Astrocyte (in vitro differentiated cells and primary cell): ENCODE data around the gene WFDC8. TPM values are rescaled to one million over a fixed set of nuclear protein-coding genes. Genes with fewer than 3 reads are reported as not detected.

Experiments
- DNase-seq: peaks from one replicate; pipeline ENCODE4 v3.0.0-alpha.2; 2010; ENCODE audit warnings: low read depth
- FAIRE-seq: peaks from 2 replicates; lab custom pipeline; 2011; peaks lifted over from hg19 to GRCh38; lab: Jason Lieb, UNC
- H2AFZ ChIP-seq: 2 replicates; pipeline ENCODE4 v1.6.0; 2012; ENCODE audit warnings: low read depth, low read length, inconsistent platforms
- H3K27ac ChIP-seq: 2 replicates; pipeline ENCODE4 v1.5.1; 2011; ENCODE audit warnings: low read depth, low read length, inconsistent platforms
- H3K27me3 ChIP-seq: 2 replicates; pipeline ENCODE4 v1.6.0; 2011; ENCODE audit warnings: low read length, inconsistent platforms; ENCODE audit not compliant: insufficient read depth
- H3K36me3 ChIP-seq: 2 replicates; pipeline ENCODE4 v1.5.1; 2011; ENCODE audit warnings: low read length, inconsistent platforms; ENCODE audit not compliant: insufficient read depth
- H3K4me1 ChIP-seq: 2 replicates; pipeline ENCODE4 v1.5.1; 2011; ENCODE audit warnings: low read length, inconsistent platforms; ENCODE audit not compliant: insufficient read depth
- H3K4me2 ChIP-seq: 2 replicates; pipeline ENCODE4 v1.6.0; 2012; ENCODE audit warnings: low read length, inconsistent platforms
- H3K4me3 ChIP-seq: 2 replicates; pipeline ENCODE4 v1.5.1; 2011; ENCODE audit warnings: low read depth, mild to moderate bottlenecking, low read length, inconsistent platforms; ENCODE audit not compliant: insufficient read depth
- H3K79me2 ChIP-seq: 2 replicates; pipeline ENCODE4 v1.6.0; 2012; ENCODE audit warnings: mild to moderate bottlenecking, low read length, inconsistent platforms; ENCODE audit not compliant: insufficient read depth
- H3K9ac ChIP-seq: 2 replicates; pipeline ENCODE4 v1.6.0; 2012; ENCODE audit warnings: mild to moderate bottlenecking, low read length, inconsistent platforms
- H3K9me3 ChIP-seq: 2 replicates; pipeline ENCODE4 v1.5.1; 2012; ENCODE audit warnings: low read depth, mild to moderate bottlenecking, low read length, inconsistent platforms; ENCODE audit not compliant: insufficient read depth
- H4K20me1 ChIP-seq: 2 replicates; pipeline ENCODE4 v1.6.0; 2012; ENCODE audit warnings: low read length, inconsistent platforms; ENCODE audit not compliant: insufficient read depth
- H3K27ac Mint-ChIP-seq: one replicate; pipeline ENCODE4 v1.8.0; 2021; ENCODE audit warnings: mild to moderate bottlenecking, mixed read lengths; ENCODE audit not compliant: unreplicated experiment
- H3K27me3 Mint-ChIP-seq: one replicate; pipeline ENCODE4 v1.8.0; 2021; ENCODE audit warnings: low read depth, mixed read lengths; ENCODE audit not compliant: unreplicated experiment
- H3K36me3 Mint-ChIP-seq: one replicate; pipeline ENCODE4 v1.8.0; 2021; ENCODE audit warnings: low read depth, mixed read lengths; ENCODE audit not compliant: unreplicated experiment
- H3K4me1 Mint-ChIP-seq: one replicate; pipeline ENCODE4 v1.8.0; 2021; ENCODE audit warnings: low read depth, mixed read lengths; ENCODE audit not compliant: unreplicated experiment
- H3K4me3 Mint-ChIP-seq: one replicate; pipeline ENCODE4 v1.8.0; 2021; ENCODE audit warnings: mild to moderate bottlenecking, moderate library complexity, mixed read lengths; ENCODE audit not compliant: unreplicated experiment
- H3K9me3 Mint-ChIP-seq: one replicate; pipeline ENCODE4 v1.8.0; 2021; ENCODE audit warnings: mild to moderate bottlenecking, mixed read lengths; ENCODE audit not compliant: unreplicated experiment
- CTCF ChIP-seq: IDR thresholded peaks from 2 replicates; pipeline ENCODE4 v1.5.1; 2011; ENCODE audit warnings: low read depth, mild to moderate bottlenecking, inconsistent platforms, low read length, moderate library complexity; ENCODE audit not compliant: insufficient read depth
- EZH2 ChIP-seq: IDR thresholded peaks from 2 replicates; pipeline ENCODE4 v1.6.1; 2012; ENCODE audit warnings: mild to moderate bottlenecking, low read length, inconsistent platforms; ENCODE audit not compliant: insufficient read depth
- total RNA-seq: library from RNA; stranded (reverse); gene quantifications from 2 replicates; pipeline ENCODE4 v1.2.1, GENCODE V29; 2021

The WFDC8 gene
- total RNA-seq, 1 donor from 2014 or later, result not detected

DNA sequence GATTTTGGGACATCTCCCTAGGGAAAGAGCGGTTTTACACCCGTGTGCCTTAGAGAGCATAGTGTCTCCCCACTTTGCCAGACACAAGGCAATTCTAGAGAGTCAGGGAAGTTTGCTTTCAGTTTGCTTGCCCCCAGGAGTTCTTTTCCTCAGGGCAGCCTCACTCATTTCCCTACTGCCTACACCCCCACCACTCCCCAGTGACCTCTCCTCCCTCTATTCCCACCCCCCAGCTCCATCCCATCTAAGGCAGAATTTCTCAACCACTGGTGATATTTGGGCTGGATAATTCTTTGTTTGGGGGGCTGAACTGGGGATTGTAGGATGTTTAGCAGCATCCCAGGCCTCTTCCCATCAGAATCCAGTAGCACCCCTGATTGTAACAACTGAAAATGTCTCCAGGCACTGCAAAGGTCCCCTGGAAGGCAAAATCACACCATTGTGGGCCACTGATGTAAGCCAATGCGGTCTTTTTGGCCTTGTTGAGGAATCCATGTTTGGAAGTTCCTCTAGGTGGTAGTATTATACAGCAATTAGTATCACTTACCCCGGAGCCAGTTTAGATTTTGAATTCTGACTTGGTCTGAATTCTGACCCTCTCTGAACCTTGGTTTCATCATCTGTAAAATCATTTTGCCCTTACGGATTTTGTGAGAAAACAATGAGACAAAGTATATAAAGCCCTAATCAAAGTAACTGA, 33.2 kb downstream of the WFDC8 start:
- Mint-ChIP-seq H3K4me1 (no peaks in the 10 kb centered on the region), H3K27me3 (peaks cover 17% of the 10 kb centered on the region), H3K4me3 (no peak overlapping the region), H3K36me3 (no peaks in the 10 kb centered on the region), H3K27ac (no peak overlapping the region), H3K9me3 (peaks cover 5% of the 10 kb centered on the region)
- Histone ChIP-seq H3K27me3 (peaks cover 9% of the 10 kb centered on the region), H3K4me3 (no peak overlapping the region), H3K9me3 (no peaks in the 10 kb centered on the region), H3K9ac (no peak overlapping the region), H3K79me2 (no peaks in the 10 kb centered on the region), H2AFZ (no peak overlapping the region), H3K27ac (no peak overlapping the region), H3K4me2 (no peak overlapping the region), H4K20me1 (no peaks in the 10 kb centered on the region), H3K4me1 (no peaks in the 10 kb centered on the region), H3K36me3 (no peaks in the 10 kb centered on the region)
- FAIRE-seq (no peak), DNase-seq (peak; percentile 2)
- TF ChIP-seq CTCF, result peak; percentile 43
- TF ChIP-seq EZH2, result no peak

DNA sequence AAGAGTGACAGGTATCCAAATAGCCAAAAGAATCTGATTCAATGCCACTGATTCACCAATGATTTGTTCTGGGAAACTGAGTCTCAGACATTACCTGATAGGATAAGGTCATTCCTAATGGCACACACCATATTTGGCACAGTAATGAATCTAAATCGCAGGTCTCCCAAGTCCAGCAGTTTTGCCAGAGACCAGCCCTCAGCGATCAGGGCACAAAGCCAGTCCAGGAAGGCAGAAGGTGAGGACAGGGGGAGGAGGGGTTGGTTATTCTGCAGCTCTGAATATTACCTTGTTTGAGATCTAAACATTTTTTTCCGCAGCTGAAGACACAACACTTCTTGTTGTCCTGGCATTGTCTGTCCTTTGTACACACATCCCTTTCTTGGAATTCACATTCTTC, 33.7 kb downstream of the WFDC8 start:
- TF ChIP-seq CTCF, result no peak
- TF ChIP-seq EZH2, result no peak
- H3K27me3 Mint-ChIP-seq, result peaks cover 20% of the 10 kb centered on the region
- no peaks in the 10 kb centered on the region for H3K36me3 Mint-ChIP-seq
- no peaks in the 10 kb centered on the region for H3K36me3 ChIP-seq
- FAIRE-seq (no peak), DNase-seq (no peak)
- H3K27me3 ChIP-seq, result peaks cover 10% of the 10 kb centered on the region
- H3K4me3 ChIP-seq, result no peak overlapping the region
- no peaks in the 10 kb centered on the region for H3K79me2 ChIP-seq
- H3K4me2 ChIP-seq, result no peak overlapping the region
- no peaks in the 10 kb centered on the region for H3K9me3 ChIP-seq
- peaks cover 5% of the 10 kb centered on the region for H3K9me3 Mint-ChIP-seq
- H3K4me1 ChIP-seq, result no peaks in the 10 kb centered on the region
- H3K4me3 Mint-ChIP-seq, result no peak overlapping the region
- no peaks in the 10 kb centered on the region for H4K20me1 ChIP-seq
- H3K27ac Mint-ChIP-seq, result no peak overlapping the region
- H3K4me1 Mint-ChIP-seq, result no peaks in the 10 kb centered on the region
- H3K9ac ChIP-seq, result no peak overlapping the region
- H3K27ac ChIP-seq, result no peak overlapping the region
- H2AFZ ChIP-seq, result no peak overlapping the region

GRCh38 chr20:45539382-45539781, 39.7 kb downstream of the WFDC8 start, which contains the start of gene WFDC6:
Gene WFDC6 (minus strand): TSS chr20:45539482. CDS start chr20:45539407, 75 bp downstream.
- TF ChIP-seq CTCF (no peak), EZH2 (no peak)
- Mint-ChIP-seq H3K36me3 (no peaks in the 10 kb centered on the region), H3K27ac (no peak within 1 kb of the TSS), H3K27me3 (peaks cover 8% of the 10 kb centered on the region), H3K4me1 (no peaks in the 10 kb centered on the region), H3K4me3 (no peak within 1 kb of the TSS), H3K9me3 (peaks cover 2% of the 10 kb centered on the region)
- no peaks in the 10 kb centered on the region for H3K9me3 ChIP-seq
- H3K4me3 ChIP-seq, result no peak within 1 kb of the TSS
- H3K27me3 ChIP-seq, result peaks cover 5% of the 10 kb centered on the region
- H3K9ac ChIP-seq, result no peak within 1 kb of the TSS
- H4K20me1 ChIP-seq, result no peaks in the 10 kb centered on the region
- H3K79me2 ChIP-seq, result no peaks in the 10 kb centered on the region
- DNase-seq (no peak), FAIRE-seq (no peak)
- no peak within 1 kb of the TSS for H3K4me2 ChIP-seq
- H3K27ac ChIP-seq, result no peak within 1 kb of the TSS
- no peak within 1 kb of the TSS for H2AFZ ChIP-seq
- no peaks in the 10 kb centered on the region for H3K36me3 ChIP-seq
- no peaks in the 10 kb centered on the region for H3K4me1 ChIP-seq
